K562 treated with DMSO at 1 percent for 48 hours (cell line): ENCODE results near the gene NR4A1. TPM values are rescaled to one million over a fixed set of nuclear protein-coding genes. Genes with fewer than 3 reads are reported as not detected.

Source experiments
- total RNA-seq: library from RNA; unstranded; fragments of 300-600 nt; gene quantifications from 2 replicates; pipeline ENCODE4 v1.2.3, GENCODE V29; 2022; ENCODE audit warnings: low replicate concordance; ENCODE audit errors: extremely low read depth

NR4A1 gene
- total RNA-seq, result not detected in 2 replicates

DNA sequence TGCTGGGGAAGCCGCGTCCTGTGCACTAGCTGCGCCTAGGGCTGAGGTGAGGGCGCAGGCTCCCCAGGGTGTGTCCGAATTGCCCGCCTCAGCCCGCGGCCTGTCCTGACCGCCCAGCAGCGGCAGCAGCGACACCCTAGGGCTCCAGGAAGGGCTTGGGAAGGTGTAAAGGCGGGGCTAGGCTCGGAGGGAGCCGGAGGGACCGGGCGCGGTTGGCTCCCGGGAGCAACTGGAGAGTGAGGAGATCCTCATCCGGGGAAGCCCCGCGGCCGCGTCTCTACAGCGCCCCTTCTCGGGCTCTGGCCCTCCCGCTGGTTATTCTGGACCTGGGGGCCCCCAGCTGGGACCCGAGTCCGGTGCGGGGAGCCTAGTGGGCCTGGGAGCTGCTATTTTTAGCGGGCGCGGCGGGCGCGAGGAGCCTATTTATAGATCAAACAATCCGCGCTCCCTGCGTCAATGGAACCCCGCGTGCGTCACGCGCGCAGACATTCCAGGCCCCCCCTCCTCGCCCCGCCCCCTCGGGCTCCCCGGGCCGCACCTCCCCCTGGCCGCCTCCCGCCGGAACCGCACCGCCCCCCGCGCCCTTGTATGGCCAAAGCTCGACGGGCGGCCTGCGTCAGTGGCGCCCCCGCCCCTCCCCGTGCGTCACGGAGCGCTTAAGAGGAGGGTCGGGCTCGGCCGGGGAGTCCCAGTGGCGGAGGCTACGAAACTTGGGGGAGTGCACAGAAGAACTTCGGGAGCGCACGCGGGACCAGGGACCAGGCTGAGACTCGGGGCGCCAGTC, at the start of gene NR4A1:
Gene NR4A1 (plus strand): TSS at position 685 of the 784 bp plus-strand sequence. CDS start 2,887 bp downstream, outside the sequence.

DNA sequence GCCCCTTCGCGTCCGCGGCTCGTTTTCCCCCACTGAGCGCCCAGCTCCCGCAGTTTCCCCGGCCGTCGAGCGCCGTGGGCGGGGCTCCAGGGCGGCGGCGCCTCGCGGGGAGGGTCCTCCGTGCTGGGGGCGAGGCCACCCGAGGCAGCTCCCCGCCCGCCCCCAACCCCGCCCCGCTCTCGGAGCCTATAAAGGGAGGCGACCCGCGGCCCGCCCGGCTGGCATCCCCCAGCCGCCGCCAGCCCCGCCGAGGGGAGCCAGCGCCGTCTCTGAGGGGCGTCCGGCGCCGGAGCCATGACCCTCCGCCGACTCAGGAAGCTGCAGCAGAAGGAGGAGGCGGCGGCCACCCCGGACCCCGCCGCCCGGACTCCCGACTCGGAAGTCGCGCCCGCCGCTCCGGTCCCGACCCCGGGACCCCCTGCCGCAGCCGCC, 44.5 kb upstream of the NR4A1 start, which contains the start of gene TAMALIN:
Gene TAMALIN (plus strand): TSS at position 221 of the 432 bp plus-strand sequence. CDS start 74 bp downstream, at position 295.

DNA sequence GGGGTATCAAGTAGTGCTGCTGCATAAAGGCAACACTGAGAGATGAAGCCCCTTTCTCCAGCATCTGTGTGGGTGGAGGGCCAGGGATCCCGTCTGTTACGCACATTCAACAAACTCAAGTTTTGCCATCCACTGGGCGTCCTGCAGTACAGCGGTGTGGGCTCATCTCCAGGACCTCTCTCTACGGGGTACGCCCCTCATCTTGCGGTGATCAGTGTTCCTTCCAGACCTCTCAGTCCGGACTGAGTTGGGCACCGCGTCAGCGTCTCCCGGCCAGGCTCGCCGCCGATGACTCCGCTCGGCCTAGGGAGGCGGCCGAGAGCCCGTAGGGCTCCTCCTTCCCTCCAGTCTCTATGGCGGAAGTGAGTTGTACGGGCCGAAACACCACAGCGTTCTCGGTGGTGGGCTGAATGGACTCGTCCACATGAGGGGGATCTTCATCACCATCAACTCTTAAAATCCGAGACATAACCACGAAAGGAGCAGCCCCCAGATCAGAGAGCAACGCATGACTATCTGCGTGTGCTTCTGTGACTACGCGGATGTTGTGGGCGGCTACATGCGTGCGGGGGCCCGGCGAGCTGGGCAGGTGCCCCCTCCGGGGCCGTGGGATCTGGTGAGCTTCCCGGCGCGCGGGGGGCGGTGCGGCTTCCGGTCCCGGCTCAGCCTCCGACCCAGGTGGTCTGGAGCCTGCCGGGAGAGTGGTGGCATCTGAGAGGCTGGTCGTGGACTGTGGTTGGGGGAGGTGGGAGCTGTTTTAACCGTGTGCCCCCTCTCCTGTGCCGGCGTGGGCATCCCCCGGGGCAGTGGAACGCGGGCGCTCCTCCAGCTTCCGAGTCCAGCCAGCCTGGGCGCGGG, 18.3 kb downstream of the NR4A1 start, which contains the start of gene ATG101:
Gene ATG101 (plus strand): TSS at position 652 of the 858 bp plus-strand sequence. CDS start 3,673 bp downstream, outside the sequence.

DNA sequence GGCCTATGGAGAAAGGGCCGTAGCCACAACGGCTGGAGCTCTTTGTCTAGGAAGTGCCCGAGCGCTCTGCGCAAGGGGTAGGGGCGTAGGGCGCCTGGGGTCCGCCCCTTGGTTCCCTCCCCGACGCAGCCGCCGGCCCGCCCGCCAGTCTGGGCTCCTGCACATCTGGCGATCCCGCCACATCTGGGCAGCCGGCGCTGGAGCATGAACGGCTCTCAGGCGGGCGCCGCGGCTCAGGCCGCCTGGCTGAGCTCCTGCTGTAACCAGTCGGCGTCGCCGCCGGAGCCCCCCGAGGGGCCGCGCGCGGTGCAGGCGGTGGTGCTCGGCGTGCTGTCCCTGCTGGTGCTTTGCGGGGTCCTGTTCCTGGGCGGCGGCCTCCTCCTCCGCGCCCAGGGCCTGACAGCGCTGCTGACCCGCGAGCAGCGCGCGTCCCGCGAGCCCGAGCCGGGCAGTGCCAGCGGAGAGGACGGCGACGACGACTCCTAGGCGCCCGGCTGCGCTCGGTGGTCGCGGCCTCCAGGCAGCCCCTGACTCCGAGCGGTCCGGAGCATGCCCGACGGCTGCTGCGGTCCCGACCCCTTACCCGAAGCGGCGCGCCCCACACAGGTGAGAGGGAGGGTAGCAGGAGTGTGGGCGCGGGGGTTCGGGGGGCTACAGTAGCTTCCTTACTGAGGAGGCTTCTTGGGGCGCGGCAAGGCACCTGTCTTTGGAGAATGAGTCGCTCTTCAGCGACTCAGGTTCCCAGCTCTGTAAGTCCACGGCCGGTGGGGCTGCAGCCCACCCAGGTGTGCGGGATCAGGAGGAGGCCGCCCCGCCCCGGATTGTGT, 28.5 kb downstream of the NR4A1 start, which contains the start of gene SMIM41:
Gene SMIM41 (plus strand): TSS at position 129 of the 827 bp plus-strand sequence. CDS start 76 bp downstream, at position 205.

Other genes with a start within 250 kb of the NR4A1 start
- not detected in 2 replicates for gene FIGNL2, start 202.7 kb upstream of the NR4A1 start, total RNA-seq
- not detected in 2 replicates for gene ANKRD33, start 163.3 kb upstream of the NR4A1 start, total RNA-seq
- not detected in 2 replicates for gene ACVRL1, start 143.9 kb upstream of the NR4A1 start, total RNA-seq
- not detected in 2 replicates for gene ACVR1B, start 99.7 kb upstream of the NR4A1 start, total RNA-seq
- gene TAMALIN, start 44.5 kb upstream of the NR4A1 start, total RNA-seq, result not detected in 2 replicates
- not detected in 2 replicates for gene ATG101, start 18.5 kb downstream of the NR4A1 start, total RNA-seq
- gene SMIM41, start 28.3 kb downstream of the NR4A1 start, total RNA-seq, result not detected in 2 replicates
- not detected in 2 replicates for gene KRT80, start 140.6 kb downstream of the NR4A1 start, total RNA-seq
- gene KRT7, start 181.8 kb downstream of the NR4A1 start, total RNA-seq, result not detected in 2 replicates
- not detected in 2 replicates for gene KRT86, start 223.2 kb downstream of the NR4A1 start, total RNA-seq
- gene KRT81, start 240.1 kb downstream of the NR4A1 start, total RNA-seq, result not detected in 2 replicates